Activated effector memory CD4-positive, alpha-beta T cell treated with Interleukin-2 at 50 U/mL for 16 hours (primary cell): ENCODE data around the gene SNIP1.
"Not testable (repeated sequence)": the region's sequence is repeated elsewhere in the genome, so short reads cannot be mapped to it uniquely, and the experiment has no call there.

Source experiments
- DNase-seq: peaks from one replicate; pipeline ENCODE4 v3.0.0-alpha.2; 2020

SNIP1 gene

GRCh38 chr1:37509181-37509580 lies 44.9 kb downstream of the SNIP1 start:
- no peak for DNase-seq

- no peak for DNase-seq
These were observed 47.4 kb downstream of the SNIP1 start for GRCh38 chr1:37506740-37507139.

GRCh38 chr1:37502791-37503190 lies 51.3 kb downstream of the SNIP1 start:
- not testable (repeated sequence) for DNase-seq

- DNase-seq: no peak
These were observed 52.0 kb downstream of the SNIP1 start for GRCh38 chr1:37502104-37502503.

GRCh38 chr1:37501661-37502060 lies 52.4 kb downstream of the SNIP1 start:
- DNase-seq: no peak

GRCh38 chr1:37498872-37499617 lies 55.0 kb downstream of the SNIP1 start:
- no peak for DNase-seq

GRCh38 chr1:37497832-37498231 lies 56.3 kb downstream of the SNIP1 start:
- DNase-seq: no peak

- DNase-seq: no peak
These were observed 58.2 kb downstream of the SNIP1 start for GRCh38 chr1:37495875-37496274.

GRCh38 chr1:37493336-37494098 lies 60.6 kb downstream of the SNIP1 start:
- DNase-seq: no peak

GRCh38 chr1:37487619-37487984 lies 66.5 kb downstream of the SNIP1 start:
- DNase-seq: no peak

GRCh38 chr1:37486680-37487618 lies 67.1 kb downstream of the SNIP1 start:
- DNase-seq: peak; percentile 65

- DNase-seq: no peak
These were observed 68.0 kb downstream of the SNIP1 start for GRCh38 chr1:37485902-37486679.
